GM23338 (cell line): ENCODE measurements around the gene ZFX.

Experiments used
- CREB1 ChIP-seq: fragments of 250-450 bp; sonication (Bioruptor Pico); IDR thresholded peaks from 2 replicates; pipeline ENCODE4 v1.5.0; 2020; ENCODE audit warnings: low read depth, mild to moderate bottlenecking, moderate library complexity
- EZH2 ChIP-seq: fragments of 200-600 bp; sonication (generic); IDR thresholded peaks from one replicate; pipeline ENCODE4 v1.8.0; 2017; ENCODE audit warnings: antibody characterized with exemption, mild to moderate bottlenecking, low read depth; ENCODE audit not compliant: unreplicated experiment
- EZH2phosphoT487 ChIP-seq: fragments of 200-600 bp; sonication (generic); IDR thresholded peaks from one replicate; pipeline ENCODE4 v1.8.1; 2018; ENCODE audit warnings: antibody characterized with exemption; ENCODE audit not compliant: unreplicated experiment
- JUNB ChIP-seq: IDR thresholded peaks from one replicate; pipeline ENCODE4 v1.6.1; 2016; ENCODE audit warnings: antibody characterized with exemption; ENCODE audit not compliant: unreplicated experiment
- NANOG ChIP-seq: IDR thresholded peaks from 2 replicates; pipeline ENCODE4 v1.6.1; 2016; ENCODE audit warnings: antibody characterized with exemption, borderline replicate concordance
- POLR2AphosphoS5 ChIP-seq: IDR thresholded peaks from 2 replicates; pipeline ENCODE4 v1.6.1; 2016; ENCODE audit warnings: antibody characterized with exemption, low read depth
- REST ChIP-seq: IDR thresholded peaks from one replicate; pipeline ENCODE4 v1.6.1; 2018; ENCODE audit warnings: antibody characterized with exemption; ENCODE audit not compliant: unreplicated experiment
- ZNF331 ChIP-seq: fragments of 250-450 bp; sonication (Bioruptor Pico); IDR thresholded peaks from 2 replicates; pipeline ENCODE4 v1.5.0; 2020; ENCODE audit warnings: low read depth, mild to moderate bottlenecking, moderate library complexity
- ZNF462 ChIP-seq: fragments of 250-450 bp; sonication (Bioruptor Pico); IDR thresholded peaks from 2 replicates; pipeline ENCODE4 v1.5.0; 2020; ENCODE audit warnings: mild to moderate bottlenecking, moderate library complexity
- TF ChIP-seq, protein P1 (sequence below): IDR thresholded peaks from 2 replicates; pipeline ENCODE4 v1.6.1; 2016; ENCODE audit warnings: antibody characterized with exemption
- TF ChIP-seq, protein P2 (sequence below), 2 experiments: fragments of 200-600 bp in 1 of 2; sonication (generic) in 1 of 2; conservative IDR thresholded peaks; 2 replicates each; pipeline versions ENCODE4 v1.5.1 to v1.6.1; 2016 to 2017; ENCODE audit warnings: antibody characterized with exemption in 2 of 2, low read depth in 2 of 2, mild to moderate bottlenecking in 2 of 2, moderate library complexity in 1 of 2

DNA sequence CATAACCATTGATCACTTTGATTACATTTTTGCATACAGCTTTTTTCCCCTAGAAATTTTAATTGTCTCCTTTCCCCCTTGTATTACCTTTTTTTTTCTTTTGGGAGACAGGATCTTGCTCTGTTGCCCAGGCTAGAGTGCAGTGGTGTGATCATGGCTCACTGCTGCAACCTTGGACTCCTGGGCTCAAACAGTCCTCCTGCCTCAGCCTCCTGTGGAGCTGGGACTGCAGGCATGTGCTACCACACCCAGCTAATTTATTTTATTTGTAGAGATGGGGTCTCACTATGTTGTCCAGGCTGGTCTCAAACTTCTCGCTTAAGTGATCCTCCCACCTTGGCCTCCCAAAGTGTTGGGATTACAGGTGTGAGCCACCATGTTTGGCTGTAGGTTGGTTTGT lies 47.0 kb downstream of the ZFX start:
- TF ChIP-seq EZH2 (no peak), POLR2AphosphoS5 (no peak), EZH2phosphoT487 (no peak), REST (no peak), JUNB (no peak), CREB1 (CRISPR knock-in tag) (no peak), ZNF462 (CRISPR knock-in tag) (no peak), NANOG (no peak), ZNF331 (CRISPR knock-in tag) (no peak)
- TF ChIP-seq, protein P1, sequence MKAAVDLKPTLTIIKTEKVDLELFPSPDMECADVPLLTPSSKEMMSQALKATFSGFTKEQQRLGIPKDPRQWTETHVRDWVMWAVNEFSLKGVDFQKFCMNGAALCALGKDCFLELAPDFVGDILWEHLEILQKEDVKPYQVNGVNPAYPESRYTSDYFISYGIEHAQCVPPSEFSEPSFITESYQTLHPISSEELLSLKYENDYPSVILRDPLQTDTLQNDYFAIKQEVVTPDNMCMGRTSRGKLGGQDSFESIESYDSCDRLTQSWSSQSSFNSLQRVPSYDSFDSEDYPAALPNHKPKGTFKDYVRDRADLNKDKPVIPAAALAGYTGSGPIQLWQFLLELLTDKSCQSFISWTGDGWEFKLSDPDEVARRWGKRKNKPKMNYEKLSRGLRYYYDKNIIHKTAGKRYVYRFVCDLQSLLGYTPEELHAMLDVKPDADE = no peak
- TF ChIP-seq, protein P2, sequence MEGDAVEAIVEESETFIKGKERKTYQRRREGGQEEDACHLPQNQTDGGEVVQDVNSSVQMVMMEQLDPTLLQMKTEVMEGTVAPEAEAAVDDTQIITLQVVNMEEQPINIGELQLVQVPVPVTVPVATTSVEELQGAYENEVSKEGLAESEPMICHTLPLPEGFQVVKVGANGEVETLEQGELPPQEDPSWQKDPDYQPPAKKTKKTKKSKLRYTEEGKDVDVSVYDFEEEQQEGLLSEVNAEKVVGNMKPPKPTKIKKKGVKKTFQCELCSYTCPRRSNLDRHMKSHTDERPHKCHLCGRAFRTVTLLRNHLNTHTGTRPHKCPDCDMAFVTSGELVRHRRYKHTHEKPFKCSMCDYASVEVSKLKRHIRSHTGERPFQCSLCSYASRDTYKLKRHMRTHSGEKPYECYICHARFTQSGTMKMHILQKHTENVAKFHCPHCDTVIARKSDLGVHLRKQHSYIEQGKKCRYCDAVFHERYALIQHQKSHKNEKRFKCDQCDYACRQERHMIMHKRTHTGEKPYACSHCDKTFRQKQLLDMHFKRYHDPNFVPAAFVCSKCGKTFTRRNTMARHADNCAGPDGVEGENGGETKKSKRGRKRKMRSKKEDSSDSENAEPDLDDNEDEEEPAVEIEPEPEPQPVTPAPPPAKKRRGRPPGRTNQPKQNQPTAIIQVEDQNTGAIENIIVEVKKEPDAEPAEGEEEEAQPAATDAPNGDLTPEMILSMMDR (conservative IDR thresholded peaks at IDR 0.05; ENCODE audit: low read depth in 2 of 2) = no peak
